Loucy (cell line): ENCODE data around the gene ACSF2.

ENCODE experiments used
- H2AFZ ChIP-seq: fragments of 200-600 bp; sonication (generic); 2 replicates; pipeline ENCODE4 v1.6.0; 2016; ENCODE audit warnings: antibody characterized with exemption, mild to moderate bottlenecking, low read length, moderate library complexity
- H3F3A ChIP-seq: fragments of 200-600 bp; 2 replicates; pipeline ENCODE4 v1.6.0; 2016; ENCODE audit warnings: antibody characterized with exemption, low read depth, mild to moderate bottlenecking
- H3K27me3 ChIP-seq: fragments of 200-600 bp; sonication (generic); 2 replicates; pipeline ENCODE4 v1.6.1; 2014; ENCODE audit warnings: low read length, mild to moderate bottlenecking; ENCODE audit not compliant: insufficient read depth, poor library complexity, severe bottlenecking
- H3K36me3 ChIP-seq: fragments of 200-600 bp; sonication (generic); 2 replicates; pipeline ENCODE4 v1.6.1; 2016; ENCODE audit warnings: low read length; ENCODE audit not compliant: insufficient read depth
- H3K4me1 ChIP-seq: fragments of 200-600 bp; sonication (generic); 2 replicates; pipeline ENCODE4 v1.5.1; 2014; ENCODE audit warnings: low read length, mild to moderate bottlenecking; ENCODE audit not compliant: insufficient read depth, poor library complexity, severe bottlenecking
- H3K4me2 ChIP-seq: fragments of 200-600 bp; sonication (generic); 2 replicates; pipeline ENCODE4 v1.6.0; 2014; ENCODE audit warnings: antibody characterized with exemption, low read length, low read depth, mild to moderate bottlenecking; ENCODE audit not compliant: poor library complexity, severe bottlenecking
- H3K4me3 ChIP-seq: fragments of 200-600 bp; sonication (generic); 2 replicates; pipeline ENCODE4 v1.5.1; 2014; ENCODE audit warnings: low read length, mild to moderate bottlenecking, mixed read lengths; ENCODE audit not compliant: poor library complexity, severe bottlenecking
- H3K79me2 ChIP-seq: fragments of 200-600 bp; sonication (generic); 2 replicates; pipeline ENCODE4 v1.6.1; 2014; ENCODE audit warnings: low read length; ENCODE audit not compliant: insufficient read depth
- H3K9ac ChIP-seq: fragments of 200-600 bp; sonication (generic); 2 replicates; pipeline ENCODE4 v1.6.0; 2014; ENCODE audit warnings: mild to moderate bottlenecking, low read depth, low read length, moderate library complexity; ENCODE audit not compliant: poor library complexity, severe bottlenecking
- H3K9me2 ChIP-seq: fragments of 200-600 bp; sonication (generic); replicated peaks from 2 replicates; pipeline ENCODE4 v1.6.1; 2016; ENCODE audit warnings: low read depth, low read length, mixed read lengths
- H3K9me3 ChIP-seq: fragments of 200-600 bp; sonication (generic); 2 replicates; pipeline ENCODE4 v1.6.1; 2014; ENCODE audit warnings: mild to moderate bottlenecking, antibody characterized with exemption, low read length, low read depth; ENCODE audit not compliant: insufficient read depth
- H4K20me1 ChIP-seq: fragments of 200-600 bp; sonication (generic); 2 replicates; pipeline ENCODE4 v1.6.0; 2014; ENCODE audit warnings: antibody characterized with exemption, low read length, mild to moderate bottlenecking; ENCODE audit not compliant: insufficient read depth, poor library complexity, severe bottlenecking
- EZH2phosphoT487 ChIP-seq: fragments of 200-600 bp; IDR thresholded peaks from 2 replicates; pipeline ENCODE4 v1.6.1; 2018; ENCODE audit warnings: antibody characterized with exemption, mild to moderate bottlenecking, moderate library complexity, borderline replicate concordance
- TF ChIP-seq, protein P1 (sequence below): fragments of 200-600 bp; sonication (generic); conservative IDR thresholded peaks from 2 replicates; pipeline ENCODE4 v1.5.1; 2014; ENCODE audit warnings: mild to moderate bottlenecking, antibody characterized with exemption, low read length

ACSF2 gene

DNA sequence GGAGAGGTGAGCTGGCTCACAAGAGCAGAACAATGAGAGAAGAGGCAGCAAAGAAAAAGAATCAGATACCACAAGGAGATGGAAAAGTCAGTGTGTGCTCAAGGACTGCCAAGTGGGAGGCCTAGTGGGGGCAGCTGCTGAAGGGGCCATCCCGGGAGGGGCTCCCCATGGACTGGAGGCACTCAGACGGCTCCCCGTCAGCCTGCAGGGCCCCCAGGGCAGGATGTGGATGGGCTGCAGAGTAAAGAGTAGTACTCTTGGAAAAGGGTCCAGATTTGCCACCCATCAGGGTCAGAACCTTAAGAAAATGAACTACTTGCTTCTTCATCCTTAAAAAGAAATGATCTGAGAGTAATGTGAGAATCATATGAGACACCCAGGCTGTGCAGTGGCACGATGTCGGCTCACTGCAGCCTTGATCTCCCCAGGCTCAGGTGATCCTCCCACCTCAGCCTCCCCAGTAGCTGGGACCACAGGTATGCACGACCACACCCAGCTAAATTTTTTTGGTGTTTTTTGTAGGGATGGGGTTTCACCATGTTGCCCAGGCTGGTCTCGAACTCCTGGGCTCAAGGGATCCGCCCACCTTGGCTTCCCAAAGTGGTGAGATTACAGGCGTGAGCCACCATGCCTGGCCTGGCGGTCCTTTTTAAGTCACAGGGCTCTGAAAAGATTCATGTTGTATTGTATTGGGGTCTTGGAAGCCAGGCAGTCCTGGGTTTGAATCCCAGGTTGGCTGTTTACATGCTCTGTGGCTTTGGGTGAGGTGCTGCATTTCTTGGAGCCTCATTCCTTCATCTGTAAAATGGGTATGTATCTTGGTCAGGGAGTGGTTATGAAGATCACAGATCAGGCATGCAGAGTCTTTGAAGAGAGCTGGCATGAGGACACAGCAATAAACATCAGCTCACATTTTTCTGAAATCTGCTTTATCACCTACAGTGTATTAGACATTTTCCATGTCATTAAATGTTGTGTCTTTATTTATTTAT lies 15.1 kb downstream of the ACSF2 start:
- Histone ChIP-seq H3F3A (no peaks in the 10 kb centered on the region), H3K4me2 (no peak overlapping the region), H3K27me3 (no peaks in the 10 kb centered on the region), H3K9me3 (no peaks in the 10 kb centered on the region), H3K4me1 (peaks cover 8% of the 10 kb centered on the region), H3K4me3 (no peak overlapping the region), H3K79me2 (no peaks in the 10 kb centered on the region), H3K9me2 (no peaks in the 10 kb centered on the region), H3K36me3 (no peaks in the 10 kb centered on the region), H2AFZ (no peak overlapping the region), H4K20me1 (no peaks in the 10 kb centered on the region), H3K9ac (no peak overlapping the region)
- TF ChIP-seq, protein P1, sequence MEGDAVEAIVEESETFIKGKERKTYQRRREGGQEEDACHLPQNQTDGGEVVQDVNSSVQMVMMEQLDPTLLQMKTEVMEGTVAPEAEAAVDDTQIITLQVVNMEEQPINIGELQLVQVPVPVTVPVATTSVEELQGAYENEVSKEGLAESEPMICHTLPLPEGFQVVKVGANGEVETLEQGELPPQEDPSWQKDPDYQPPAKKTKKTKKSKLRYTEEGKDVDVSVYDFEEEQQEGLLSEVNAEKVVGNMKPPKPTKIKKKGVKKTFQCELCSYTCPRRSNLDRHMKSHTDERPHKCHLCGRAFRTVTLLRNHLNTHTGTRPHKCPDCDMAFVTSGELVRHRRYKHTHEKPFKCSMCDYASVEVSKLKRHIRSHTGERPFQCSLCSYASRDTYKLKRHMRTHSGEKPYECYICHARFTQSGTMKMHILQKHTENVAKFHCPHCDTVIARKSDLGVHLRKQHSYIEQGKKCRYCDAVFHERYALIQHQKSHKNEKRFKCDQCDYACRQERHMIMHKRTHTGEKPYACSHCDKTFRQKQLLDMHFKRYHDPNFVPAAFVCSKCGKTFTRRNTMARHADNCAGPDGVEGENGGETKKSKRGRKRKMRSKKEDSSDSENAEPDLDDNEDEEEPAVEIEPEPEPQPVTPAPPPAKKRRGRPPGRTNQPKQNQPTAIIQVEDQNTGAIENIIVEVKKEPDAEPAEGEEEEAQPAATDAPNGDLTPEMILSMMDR = no peak
- TF ChIP-seq EZH2phosphoT487 = no peak

DNA sequence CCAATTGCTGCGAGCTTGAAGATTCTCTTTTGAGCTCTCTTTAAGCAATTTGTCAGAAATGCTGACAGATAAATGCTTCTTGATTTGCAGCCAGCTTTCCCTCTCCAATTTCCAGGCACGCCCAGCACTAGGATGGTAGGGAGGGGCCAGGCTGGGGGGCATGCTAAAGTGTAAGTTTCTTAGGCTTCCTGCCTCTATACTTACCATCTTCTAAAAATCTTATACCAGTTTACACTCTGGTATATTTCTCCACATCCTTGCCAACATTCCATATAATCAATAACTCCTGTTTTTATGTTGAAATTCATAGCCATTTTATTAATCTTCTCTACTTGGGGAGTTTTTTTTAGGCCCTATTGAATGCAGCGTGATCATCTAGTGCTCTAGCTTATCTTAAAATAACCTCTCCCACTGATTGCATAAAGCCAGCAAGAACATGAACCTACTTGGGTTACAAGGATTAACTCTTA lies 17.5 kb downstream of the ACSF2 start:
- Histone ChIP-seq H3K9me2 (no peaks in the 10 kb centered on the region), H3K79me2 (no peaks in the 10 kb centered on the region), H3K9ac (no peak overlapping the region), H3K4me1 (peaks cover 8% of the 10 kb centered on the region), H3F3A (no peaks in the 10 kb centered on the region), H2AFZ (no peak overlapping the region), H3K36me3 (no peaks in the 10 kb centered on the region), H3K9me3 (no peaks in the 10 kb centered on the region), H3K27me3 (no peaks in the 10 kb centered on the region), H3K4me2 (no peak overlapping the region), H4K20me1 (no peaks in the 10 kb centered on the region), H3K4me3 (no peak overlapping the region)
- TF ChIP-seq, protein P1 = no peak
- no peak for TF ChIP-seq EZH2phosphoT487

DNA sequence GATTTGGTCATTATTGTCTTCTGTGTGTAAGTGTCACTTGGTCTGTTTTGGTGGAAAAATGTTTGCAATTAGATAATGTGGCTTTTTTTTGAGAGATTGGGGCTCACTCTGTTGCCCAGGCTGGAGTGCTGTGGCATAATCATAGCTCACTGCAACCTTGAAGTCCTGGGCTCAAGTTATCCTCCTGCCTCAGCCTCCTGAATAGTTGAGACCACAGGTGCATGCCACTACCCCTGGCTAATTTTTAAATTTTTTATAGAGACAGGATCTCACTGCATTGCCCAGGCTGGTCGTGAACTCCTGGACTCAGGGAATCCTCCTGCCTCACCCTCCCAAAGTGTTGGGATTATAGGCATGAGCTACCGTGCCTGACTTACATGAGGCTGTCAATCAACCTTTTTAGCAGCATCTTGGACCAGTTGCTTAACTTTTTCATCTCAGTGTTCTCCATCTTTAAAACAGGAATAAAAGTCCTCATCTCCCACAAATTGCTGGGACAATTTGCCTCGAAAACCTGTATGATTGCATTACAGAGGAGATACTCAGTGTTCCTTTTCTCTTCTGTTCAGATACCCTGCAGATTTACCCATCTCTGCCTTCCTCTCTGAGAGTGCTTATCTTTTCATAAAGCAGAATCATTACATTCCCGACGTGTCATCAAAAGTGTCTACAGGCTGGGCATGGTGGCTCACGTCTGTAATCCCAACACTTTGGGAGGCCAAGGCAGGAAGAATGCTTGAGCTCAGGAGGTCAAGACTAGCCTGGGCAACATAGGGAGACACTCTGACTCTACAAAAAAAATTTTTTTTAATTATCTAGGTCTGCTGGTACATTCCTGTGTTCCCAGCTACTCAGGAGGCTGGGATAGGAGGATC lies 19.1 kb downstream of the ACSF2 start:
- no peak overlapping the region for H3K9ac ChIP-seq
- H3K4me1 ChIP-seq = no peaks in the 10 kb centered on the region
- no peaks in the 10 kb centered on the region for H4K20me1 ChIP-seq
- H3K4me2 ChIP-seq = no peak overlapping the region
- no peaks in the 10 kb centered on the region for H3K9me3 ChIP-seq
- TF ChIP-seq EZH2phosphoT487 = no peak
- TF ChIP-seq, protein P1 = no peak
- no peaks in the 10 kb centered on the region for H3K36me3 ChIP-seq
- H2AFZ ChIP-seq = no peak overlapping the region
- H3K4me3 ChIP-seq = no peak overlapping the region
- H3K27me3 ChIP-seq = no peaks in the 10 kb centered on the region
- H3F3A ChIP-seq = no peaks in the 10 kb centered on the region
- H3K9me2 ChIP-seq = no peaks in the 10 kb centered on the region
- no peaks in the 10 kb centered on the region for H3K79me2 ChIP-seq
